Measurements from ENCODE around the gene WDR33. TPM values are rescaled to one million over a fixed set of nuclear protein-coding genes. Genes with fewer than 3 reads are reported as not detected.

Gene WDR33
- total RNA-seq, 1 donor from 2014 or later: 38.3 TPM

DNA sequence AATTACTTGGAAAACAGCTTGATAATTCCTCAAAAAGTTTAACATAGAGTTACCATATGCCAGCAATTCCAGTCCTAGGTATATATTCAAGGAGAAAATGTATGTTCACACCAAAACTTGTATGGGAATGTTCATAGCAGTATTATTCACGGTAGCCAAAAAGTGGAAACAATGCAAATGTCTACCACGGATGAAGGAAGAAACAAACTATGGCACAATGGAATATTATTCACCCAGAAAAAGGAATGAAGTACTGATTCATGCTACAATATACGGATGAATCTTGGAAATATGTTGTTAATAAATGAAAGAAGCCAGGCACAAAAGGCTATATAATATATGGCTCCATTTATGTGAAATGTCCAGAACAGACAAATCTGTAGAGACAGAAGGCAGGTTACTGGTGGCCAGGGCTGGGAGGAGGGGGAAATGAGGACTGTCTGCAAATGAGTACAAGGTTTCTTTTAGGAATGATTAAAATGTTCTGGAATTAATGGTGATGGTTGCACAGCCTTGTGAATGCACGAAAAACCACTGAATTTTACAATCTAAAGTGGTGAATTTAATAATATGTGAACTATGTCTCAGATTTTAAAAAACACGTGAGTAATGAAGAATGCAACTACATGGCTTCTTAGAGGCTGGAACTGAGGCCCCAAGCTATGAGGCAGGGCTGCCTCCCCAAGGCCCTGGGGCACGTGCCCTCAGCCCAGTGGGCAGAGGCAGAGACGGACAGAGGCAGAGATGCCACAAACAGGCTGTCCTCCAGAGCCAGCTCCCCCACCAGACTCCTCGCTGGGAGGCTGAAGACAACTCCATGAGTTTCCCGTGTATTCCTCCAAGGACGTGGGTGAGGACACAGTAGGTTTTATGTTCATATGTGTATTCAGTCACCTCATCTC lies 140.7 kb downstream of the WDR33 start:
- ATAC-seq: no peak

DNA sequence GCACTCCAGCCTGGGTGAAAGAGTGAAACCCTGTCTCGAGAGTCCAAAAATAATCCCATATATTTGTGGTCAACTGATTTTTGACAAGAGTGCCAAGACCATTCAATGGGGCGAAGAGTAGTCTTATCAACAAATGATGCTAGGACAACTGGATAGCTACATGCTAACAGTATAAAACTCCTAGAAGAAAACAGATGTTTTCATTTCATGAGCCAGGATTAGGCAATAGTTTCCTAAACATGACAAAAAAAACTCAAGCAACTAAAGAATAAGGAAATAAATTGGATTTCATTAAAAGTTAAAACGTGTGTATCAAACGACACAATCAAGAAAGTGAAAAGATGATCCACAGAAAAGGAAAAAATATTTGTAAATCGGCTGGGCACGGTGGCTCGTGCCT lies 141.9 kb downstream of the WDR33 start:
- no peak for ATAC-seq

GRCh38 chr2:127665267-127665893 lies 145.6 kb downstream of the WDR33 start:
- ATAC-seq: no peak

DNA sequence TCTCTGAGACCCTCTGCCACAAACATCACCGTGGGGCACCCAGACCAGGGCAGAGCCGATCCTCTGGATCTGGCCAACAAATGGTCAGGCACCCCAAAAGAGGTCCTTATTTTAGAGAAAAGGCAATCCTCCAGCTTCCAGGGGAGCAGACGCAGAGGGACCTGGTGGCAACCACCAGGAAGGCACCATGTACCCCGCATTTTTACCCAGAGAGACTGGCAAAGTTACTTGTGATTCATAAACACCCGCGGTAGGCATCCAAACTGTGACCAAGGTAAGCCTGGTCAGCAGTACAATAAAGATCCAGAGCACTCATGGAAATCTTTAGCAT lies 146.1 kb downstream of the WDR33 start:
- no peak for ATAC-seq

DNA sequence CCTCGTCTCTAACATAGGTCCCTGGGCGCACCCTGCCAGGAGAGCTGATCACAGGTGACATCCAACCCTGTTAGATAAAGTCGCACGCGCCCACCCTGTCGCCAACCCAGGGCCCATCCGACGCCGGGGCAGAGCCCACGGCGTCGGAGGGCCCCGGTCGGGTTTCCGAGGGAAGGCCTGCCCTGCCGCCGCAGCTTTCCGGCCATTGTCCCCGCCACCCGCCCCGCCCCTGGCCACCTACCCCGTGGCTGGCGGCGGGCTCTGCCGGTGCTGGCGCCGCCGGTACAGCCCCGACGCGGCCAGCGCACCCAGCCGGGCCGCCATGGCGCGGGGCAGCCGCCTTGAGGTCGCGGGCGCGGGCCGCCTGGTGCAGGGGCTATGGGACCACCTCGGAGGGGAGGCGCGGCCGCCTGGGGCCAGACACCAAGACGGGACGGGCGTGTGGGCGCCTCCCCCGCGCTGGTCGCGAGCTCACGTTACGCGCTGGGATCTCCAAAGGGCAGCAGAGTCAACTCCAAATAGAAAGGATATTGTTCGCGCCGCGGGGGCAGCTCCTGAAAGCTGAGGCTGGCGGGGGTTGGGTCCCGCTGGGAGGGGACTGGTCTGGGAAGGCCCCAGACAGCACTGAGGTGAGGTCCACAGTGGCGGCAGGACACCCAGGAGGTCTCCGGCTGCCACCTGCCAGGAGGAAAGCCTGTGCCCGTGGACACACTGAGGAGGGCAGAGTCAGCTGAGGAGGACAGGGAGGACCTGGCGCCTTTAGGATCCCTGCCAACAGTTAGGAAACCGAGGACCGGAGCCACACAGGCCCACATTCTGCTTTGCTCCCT lies 146.7 kb downstream of the WDR33 start:
- ATAC-seq: peak; percentile 32

- no peak for ATAC-seq
These were observed 147.4 kb downstream of the WDR33 start for GRCh38 chr2:127663566-127664064.

DNA sequence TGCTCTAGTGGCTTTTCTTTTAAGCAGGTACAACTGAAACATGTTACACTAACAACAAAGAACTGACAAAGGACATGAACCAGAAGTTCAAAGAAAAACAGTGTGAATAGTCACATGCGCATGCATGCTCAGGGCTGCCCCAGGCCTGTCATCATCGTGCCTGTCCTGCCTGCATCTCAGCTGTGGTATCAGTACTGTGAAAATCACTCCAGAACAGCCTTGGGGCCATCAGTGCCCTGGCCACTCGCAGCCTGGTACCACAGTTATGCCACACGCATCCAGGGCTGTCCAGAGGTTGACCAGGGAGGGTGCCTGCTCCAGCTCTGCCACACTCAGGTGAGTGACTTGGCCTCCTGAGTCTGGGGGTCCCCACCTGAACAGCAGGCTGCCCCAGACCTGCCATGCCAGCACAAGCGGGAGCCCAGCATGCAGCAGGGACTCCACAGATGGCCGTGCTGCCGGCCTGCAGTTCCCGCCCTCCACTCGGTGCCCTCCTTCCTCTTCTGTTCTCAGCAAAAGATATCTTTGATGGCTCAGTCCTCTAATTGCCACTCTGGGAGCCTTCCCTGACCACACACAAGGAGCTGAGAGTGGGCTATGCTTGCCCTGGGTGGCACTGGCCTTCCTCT lies 147.9 kb downstream of the WDR33 start:
- ATAC-seq: no peak

- peak; percentile 44 for ATAC-seq
These were observed 148.9 kb downstream of the WDR33 start for GRCh38 chr2:127661949-127662510.

- ATAC-seq: no peak
These were observed 149.8 kb downstream of the WDR33 start for GRCh38 chr2:127661072-127661649.

- no peak for ATAC-seq
These were observed 150.7 kb downstream of the WDR33 start for GRCh38 chr2:127660291-127660578.

DNA sequence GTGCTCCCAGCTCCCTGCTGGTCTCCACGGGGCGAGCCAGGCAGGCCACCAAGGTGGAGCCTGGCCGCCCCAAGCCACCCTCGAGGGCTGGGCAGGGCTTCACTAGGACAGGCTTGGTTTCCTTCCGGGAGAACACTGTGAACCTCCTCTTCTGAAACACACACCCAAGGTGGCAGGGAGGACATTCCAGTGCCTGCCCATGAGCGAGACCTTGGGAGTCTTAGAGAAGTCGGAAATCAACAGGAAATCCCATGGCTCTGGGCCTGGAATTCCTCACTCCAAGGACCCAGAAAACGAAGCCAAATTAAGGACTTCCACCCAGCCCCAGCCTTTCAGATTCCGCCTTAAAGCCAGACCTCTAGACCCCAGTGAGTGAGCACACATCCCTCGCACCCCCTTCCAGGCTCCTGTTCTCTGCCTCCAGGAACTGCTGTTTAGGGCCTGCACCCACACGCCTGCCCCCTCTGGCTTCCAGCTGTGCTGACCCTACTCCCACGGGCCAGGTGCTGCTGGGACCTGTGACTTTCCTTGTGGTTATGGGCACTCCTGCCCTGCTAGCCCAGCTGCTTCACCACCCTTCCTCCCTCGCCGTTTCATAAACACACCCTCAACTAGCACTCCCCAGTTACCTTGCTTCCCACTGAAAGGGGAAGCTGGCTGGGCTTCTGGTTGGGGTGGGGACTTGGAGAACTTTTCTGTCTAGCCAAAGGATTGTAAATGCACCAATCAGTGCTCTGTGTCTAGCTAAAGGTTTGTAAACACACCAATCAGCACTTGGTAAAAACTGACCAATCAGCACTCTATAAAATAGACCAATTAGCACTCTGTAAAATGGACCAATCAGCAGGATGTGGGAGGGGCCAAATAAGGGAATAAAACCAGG lies 151.3 kb downstream of the WDR33 start:
- ATAC-seq: peak; percentile 44

GRCh38 chr2:127658641-127659407 lies 152.1 kb downstream of the WDR33 start:
- ATAC-seq: no peak

GRCh38 chr2:127658146-127658545 lies 152.8 kb downstream of the WDR33 start:
- no peak for ATAC-seq

DNA sequence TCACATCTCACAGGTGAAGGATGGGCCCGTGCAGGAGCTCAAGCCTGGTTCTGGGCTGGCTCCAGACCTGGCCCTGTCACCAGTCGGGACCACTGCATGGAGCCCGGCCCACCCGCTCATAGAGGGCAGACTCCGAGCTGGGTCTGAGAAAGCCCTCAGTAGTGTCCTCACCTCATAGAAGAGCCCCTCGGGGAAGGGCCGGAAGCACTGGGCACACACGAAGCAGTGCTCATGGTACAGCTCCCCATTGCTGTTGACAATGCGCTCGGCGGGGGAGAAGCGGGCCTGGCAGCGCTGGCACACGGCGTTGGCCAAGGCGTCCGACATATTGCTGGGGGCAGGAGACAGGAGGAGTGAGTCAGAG lies 153.8 kb downstream of the WDR33 start:
- no peak for ATAC-seq

DNA sequence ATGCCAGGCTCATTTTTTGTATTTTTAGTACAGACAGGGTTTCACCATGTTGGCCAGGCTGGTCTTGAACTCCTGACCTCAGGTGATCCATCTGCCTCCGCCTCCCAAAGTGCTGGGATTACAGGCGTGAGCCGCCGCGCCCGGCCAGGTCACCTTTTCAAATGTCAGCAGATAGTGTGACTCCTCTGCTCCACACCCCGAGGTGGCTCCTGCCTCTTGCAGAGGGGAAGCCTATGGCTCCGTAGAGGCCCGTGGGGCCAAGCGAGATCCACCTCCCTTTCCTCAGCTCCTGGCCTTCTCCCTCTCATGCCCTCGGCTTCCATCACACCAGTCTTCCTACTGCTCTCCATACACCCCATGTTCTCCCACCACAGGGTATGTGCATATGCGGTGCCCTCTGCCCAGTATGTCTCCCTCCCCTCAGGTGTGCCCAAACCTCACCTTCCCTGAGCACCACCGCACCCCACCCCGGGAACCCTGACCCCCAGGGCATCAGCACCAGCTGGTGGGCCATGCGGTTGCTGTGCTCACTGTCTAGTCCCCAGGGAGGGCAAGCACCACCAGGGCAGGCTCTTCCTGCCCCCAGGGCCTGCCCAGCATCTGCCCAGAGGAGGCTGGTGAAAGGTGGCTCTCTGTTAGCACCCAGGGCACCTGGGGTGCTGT lies 154.3 kb downstream of the WDR33 start:
- ATAC-seq: no peak

DNA sequence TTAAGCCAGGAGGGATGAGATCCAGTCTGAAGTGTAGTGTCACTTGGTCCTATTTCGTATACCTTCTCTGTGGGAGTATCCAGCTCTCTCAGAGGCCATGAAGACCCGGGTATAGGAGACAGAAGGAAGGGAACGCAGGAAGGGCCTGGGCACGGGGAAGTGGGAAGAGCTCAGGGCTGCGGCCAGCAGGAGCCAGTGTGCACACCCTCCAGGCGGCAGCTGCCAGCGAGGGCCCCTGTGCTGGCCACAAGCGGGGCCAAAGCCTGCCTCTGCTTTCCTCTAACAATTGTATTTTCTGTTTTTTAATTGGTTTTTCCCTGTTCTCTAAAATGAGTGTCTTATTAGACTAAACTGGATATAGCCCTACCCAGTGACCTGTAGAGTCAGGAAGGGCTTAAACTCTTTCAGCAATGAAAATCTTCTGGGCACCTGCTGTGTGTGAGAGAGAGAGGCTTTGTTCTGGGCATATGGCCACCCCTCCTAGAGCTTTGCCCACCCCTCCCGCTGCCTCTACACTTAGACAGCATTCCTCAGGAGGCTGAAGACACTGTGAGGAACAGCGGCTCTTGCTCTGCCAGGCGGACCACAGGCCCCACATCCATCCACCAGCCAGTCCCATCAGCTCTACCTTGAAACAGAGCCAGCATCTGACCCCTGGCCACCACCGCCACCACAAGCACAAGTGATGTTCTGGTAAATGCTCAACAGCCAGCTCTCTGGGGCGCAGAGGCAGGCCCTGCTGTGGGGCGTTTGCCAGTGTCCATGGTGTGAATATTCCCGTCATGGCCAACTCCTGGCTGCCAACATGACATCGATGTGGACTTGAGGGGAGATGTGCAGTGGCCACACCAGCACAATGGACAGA lies 155.5 kb downstream of the WDR33 start:
- ATAC-seq: no peak

GRCh38 chr2:127654838-127655175 lies 156.2 kb downstream of the WDR33 start:
- no peak for ATAC-seq

DNA sequence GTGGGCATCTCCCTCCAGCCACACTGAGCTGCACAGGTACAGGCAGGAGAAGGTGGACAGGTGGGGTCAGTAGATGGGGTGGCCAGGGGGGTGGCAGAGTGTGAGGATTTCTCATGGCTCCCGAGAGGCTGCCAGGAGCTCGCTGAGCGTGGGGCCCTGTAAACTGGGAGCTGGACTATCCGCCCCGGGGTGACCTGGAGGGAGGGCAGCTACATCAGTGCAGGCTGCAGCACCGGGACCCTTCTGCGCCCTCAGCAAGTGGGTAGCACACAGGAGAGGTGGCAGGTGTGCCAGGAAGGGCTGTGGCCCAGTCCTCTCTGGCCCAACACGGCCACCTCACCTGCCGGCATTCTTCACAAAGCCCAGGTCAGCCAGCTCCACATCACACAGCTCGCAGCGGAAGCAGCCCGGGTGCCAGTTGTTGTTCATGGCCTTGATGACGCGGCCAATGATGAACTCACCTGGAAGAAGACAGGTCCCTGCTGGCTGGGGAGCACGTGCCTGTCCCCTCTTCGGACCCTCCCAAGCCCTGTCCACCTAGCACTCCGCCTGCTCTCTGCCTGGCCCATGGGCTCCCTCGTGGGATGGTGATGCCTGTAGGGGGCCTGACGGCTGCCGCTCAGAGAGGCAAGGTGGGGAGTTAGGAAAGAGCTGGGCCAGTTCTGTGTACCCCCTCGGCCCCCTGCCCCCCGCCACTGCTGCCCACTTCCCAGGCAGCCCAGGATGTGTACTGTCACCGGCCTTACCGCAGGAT lies 156.7 kb downstream of the WDR33 start:
- ATAC-seq: no peak
